ENCODE data around the gene SCARF1.

DNA sequence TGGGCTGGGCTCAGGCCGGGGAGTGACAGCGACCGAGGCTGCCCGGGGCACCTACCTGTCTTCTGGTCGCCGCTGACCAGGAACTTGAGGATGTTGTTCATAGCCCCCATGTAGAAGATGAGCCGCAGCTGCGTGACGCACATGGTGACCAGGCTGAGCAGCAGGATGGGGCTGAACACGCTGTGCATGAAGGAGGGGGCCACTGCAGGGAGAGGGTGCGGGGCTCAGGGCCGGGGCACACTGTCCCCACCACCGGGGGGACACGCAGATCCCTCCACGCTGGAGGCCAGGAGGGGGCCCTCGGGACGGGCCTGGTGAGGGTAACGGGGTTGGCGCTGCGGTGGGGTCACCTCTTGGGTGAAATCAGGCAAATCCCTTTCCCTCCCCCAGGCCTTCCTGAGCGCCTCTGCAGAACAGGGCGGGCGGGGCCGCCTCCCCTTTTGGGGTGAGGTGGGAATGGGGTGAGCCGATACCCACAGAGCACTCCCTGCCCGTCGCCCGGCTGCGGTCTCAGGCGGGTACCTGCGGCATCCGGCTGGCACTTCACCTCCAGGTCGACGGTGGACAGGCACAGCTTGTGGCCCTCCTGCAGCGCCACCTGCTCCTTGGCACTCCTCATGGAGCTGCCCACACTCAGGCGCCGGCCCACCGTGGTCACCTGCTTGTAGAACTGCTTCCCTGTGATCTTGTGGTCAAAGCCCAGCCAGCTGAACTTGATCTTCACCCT lies 54.6 kb downstream of the SCARF1 start:
- TF ChIP-seq TAF1 (IDR thresholded peaks at IDR 0.05; ENCODE audit: borderline replicate concordance, low read depth, low read length) (no peak), POLR2AphosphoS5 (IDR thresholded peaks at IDR 0.05; ENCODE audit: low read depth, low read length) (no peak), POLR2A (IDR thresholded peaks at IDR 0.05; ENCODE audit: low read depth, low read length) (no peak)

Data from GM12892 (cell line).